GM12878 (cell line): Measurements from ENCODE around the gene KRI1. TPM values are rescaled to one million over a fixed set of nuclear protein-coding genes. Genes with fewer than 3 reads are reported as not detected.

Experiments
- ATAC-seq: fragments of 200-7000 bp; cut with Tn5 transposase; 3 replicates; pipeline ENCODE4 v1.9.1; 2020; ENCODE audit warnings: mild to moderate bottlenecking, moderate library complexity
- BruUV-seq: library from RNA; stranded (reverse); fragments of 400-500 nt; replicated peaks from 2 replicates; lab custom pipeline; 2021; lab: Mats Ljungman, UMichigan
- CTCF ChIA-PET: fragments of 300-600 bp; sonication (Branson Sonifier 250); formaldehyde crosslinking; extraction: SDS; loops from one replicate; lab custom pipeline; 2021; ENCODE audit warnings: inconsistent platforms; lab: Yijun Ruan, JAX
- POLR2A ChIA-PET: fragments of 350-600 bp; formaldehyde crosslinking; extraction: SDS; loops from one replicate; lab custom pipeline; 2021; ENCODE audit warnings: inconsistent platforms; lab: Charles Lee
- RAD21 ChIA-PET: fragments of 300-600 bp; sonication (Branson Sonifier 250); formaldehyde crosslinking; loops from one replicate; lab custom pipeline; 2023; ENCODE audit warnings: antibody characterized with exemption; ENCODE audit not compliant: unreplicated experiment; lab: Charles Lee
- SMC1A ChIA-PET: fragments of 300-600 bp; sonication (Branson Sonifier 250); formaldehyde crosslinking; loops from one replicate; lab custom pipeline; 2023; ENCODE audit not compliant: unreplicated experiment, uncharacterized antibody; lab: Charles Lee
- DNase-seq: peaks from one replicate; pipeline ENCODE4 v3.0.0-alpha.2; 2011; ENCODE audit warnings: low read depth, low spot score
- FAIRE-seq: peaks from 3 replicates; lab custom pipeline; 2011; peaks lifted over from hg19 to GRCh38; lab: Jason Lieb, UNC
- H2AFZ ChIP-seq: 2 replicates; pipeline ENCODE4 v1.6.0; 2011; ENCODE audit warnings: low read depth, low read length, control low read depth; ENCODE audit not compliant: control insufficient read depth
- H3K27ac ChIP-seq: 2 replicates; pipeline ENCODE4 v1.5.1; 2011; ENCODE audit warnings: control low read depth; ENCODE audit not compliant: control insufficient read depth, insufficient read depth
- H3K27me3 ChIP-seq, 2 experiments: replicated peaks in 1 of 2; 2 replicates each; pipeline versions ENCODE4 v1.6.0 to v1.6.1; 2011; ENCODE audit warnings: low read length in 1 of 2; ENCODE audit not compliant: control insufficient read depth in 2 of 2, insufficient read depth in 2 of 2
- H3K36me3 ChIP-seq, 2 experiments: 2 replicates each; pipeline ENCODE4 v1.5.1; 2011; ENCODE audit warnings: low read length in 1 of 2; ENCODE audit not compliant: control insufficient read depth in 2 of 2, insufficient read depth in 2 of 2
- H3K4me1 ChIP-seq: 2 replicates; pipeline ENCODE4 v1.6.1; 2011; ENCODE audit warnings: mild to moderate bottlenecking, low read length, moderate library complexity, mixed read lengths; ENCODE audit not compliant: control insufficient read depth, insufficient read depth
- H3K4me2 ChIP-seq: 2 replicates; pipeline ENCODE4 v1.6.0; 2011; ENCODE audit warnings: control low read depth; ENCODE audit not compliant: control insufficient read depth, insufficient read depth
- H3K4me3 ChIP-seq: fragments of 200-600 bp; sonication (generic); 2 replicates; pipeline ENCODE4 v1.5.1; 2016
- H3K79me2 ChIP-seq: 2 replicates; pipeline ENCODE4 v1.6.0; 2011; ENCODE audit warnings: low read length; ENCODE audit not compliant: control insufficient read depth, insufficient read depth
- H3K9ac ChIP-seq: 2 replicates; pipeline ENCODE4 v1.8.0; 2011; ENCODE audit warnings: low read length, control low read depth, mixed read lengths; ENCODE audit not compliant: control insufficient read depth, insufficient read depth
- H3K9me3 ChIP-seq: replicated peaks from 3 replicates; pipeline ENCODE4 v1.5.1; 2011; ENCODE audit warnings: mild to moderate bottlenecking, low read length; ENCODE audit not compliant: control insufficient read depth, insufficient read depth
- H4K20me1 ChIP-seq: 2 replicates; pipeline ENCODE4 v1.6.0; 2011; ENCODE audit not compliant: control insufficient read depth, insufficient read depth
- CREM ChIP-seq: IDR thresholded peaks from 2 replicates; pipeline ENCODE4 v1.6.1; 2014; ENCODE audit warnings: antibody characterized with exemption, low read depth
- FOS ChIP-seq: IDR thresholded peaks from 3 replicates; pipeline ENCODE4 v1.6.1; 2011; ENCODE audit warnings: borderline replicate concordance; ENCODE audit not compliant: insufficient read length; ENCODE audit errors: extremely low read depth
- GABPA ChIP-seq: IDR thresholded peaks from 2 replicates; pipeline ENCODE4 v1.6.1; 2014; ENCODE audit warnings: antibody characterized with exemption, low read depth, mild to moderate bottlenecking, inconsistent platforms
- JUND ChIP-seq: IDR thresholded peaks from 2 replicates; pipeline ENCODE4 v1.6.1; 2012; ENCODE audit warnings: low read depth, mild to moderate bottlenecking, low read length, improper control_type of control experiment, moderate library complexity
- LARP7 ChIP-seq: fragments of 450-650 bp; IDR thresholded peaks from 2 replicates; pipeline ENCODE4 v1.6.1; 2017; ENCODE audit warnings: mild to moderate bottlenecking
- MTA3 ChIP-seq: IDR thresholded peaks from 2 replicates; pipeline ENCODE4 v1.6.1; 2012; ENCODE audit warnings: low read length, inconsistent platforms, borderline replicate concordance
- MYB ChIP-seq: fragments of 150-350 bp; IDR thresholded peaks from 2 replicates; pipeline ENCODE4 v1.6.1; 2014; ENCODE audit warnings: mild to moderate bottlenecking, low read depth, low read length, borderline replicate concordance
- NFYB ChIP-seq: IDR thresholded peaks from 2 replicates; pipeline ENCODE4 v1.6.1; 2011; ENCODE audit warnings: low read depth, mild to moderate bottlenecking, low read length, improper control_type of control experiment, moderate library complexity; ENCODE audit not compliant: insufficient read depth
- NRF1 ChIP-seq: conservative IDR thresholded peaks from 2 replicates; pipeline ENCODE4 v1.6.1; 2011; ENCODE audit warnings: mild to moderate bottlenecking, low read depth, low read length, improper control_type of control experiment
- PAX5 ChIP-seq: IDR thresholded peaks from 2 replicates; pipeline ENCODE4 v1.6.1; 2011; ENCODE audit warnings: low read depth, low read length, borderline replicate concordance
- RBBP5 ChIP-seq: fragments of 200-600 bp; sonication (generic); conservative IDR thresholded peaks from 2 replicates; pipeline ENCODE4 v1.6.1; 2016
- SMAD1 ChIP-seq: fragments of 450-650 bp; IDR thresholded peaks from 2 replicates; pipeline ENCODE4 v1.6.1; 2018; ENCODE audit warnings: mild to moderate bottlenecking, low read depth; ENCODE audit not compliant: partially characterized antibody
- SMARCA5 ChIP-seq: fragments of 450-650 bp; IDR thresholded peaks from 2 replicates; pipeline ENCODE4 v1.6.1; 2017; ENCODE audit warnings: mild to moderate bottlenecking
- SREBF1 ChIP-seq: IDR thresholded peaks from 2 replicates; pipeline ENCODE4 v1.6.1; 2012; ENCODE audit warnings: mild to moderate bottlenecking, low read length
- SUPT20H ChIP-seq: IDR thresholded peaks from 2 replicates; pipeline ENCODE4 v1.6.1; 2011; ENCODE audit warnings: low read depth, mild to moderate bottlenecking, low read length, moderate library complexity, borderline replicate concordance; ENCODE audit not compliant: control insufficient read depth
- WRNIP1 ChIP-seq: IDR thresholded peaks from 2 replicates; pipeline ENCODE4 v1.6.1; 2011; ENCODE audit warnings: low read depth, low read length, improper control_type of control experiment, borderline replicate concordance
- ZNF217 ChIP-seq: fragments of 450-650 bp; IDR thresholded peaks from 2 replicates; pipeline ENCODE4 v1.6.1; 2017; ENCODE audit warnings: antibody characterized with exemption, mild to moderate bottlenecking
- ZSCAN29 ChIP-seq: fragments of 450-650 bp; IDR thresholded peaks from 2 replicates; pipeline ENCODE4 v1.6.1; 2017; ENCODE audit warnings: mild to moderate bottlenecking, moderate library complexity
- WGBS: methylation state at CpG from one replicate; pipeline ENCODE4 v1.1.6; 2016; ENCODE audit warnings: low lambda C conversion rate; ENCODE audit not compliant: insufficient replicate concordance, insufficient coverage; ENCODE audit errors: missing lambda C conversion rate; 5-methylcytosine and 5-hydroxymethylcytosine counted together
- in situ Hi-C: fragments of 300-500 bp; cut with MboI; formaldehyde crosslinking; loops from 9 replicates; pipeline ENCODE4 v1.14.3; 2018; ENCODE audit warnings: mixed read lengths
- intact Hi-C: fragments of 100-400 bp; cut with micrococcal nuclease; formaldehyde crosslinking; loops from one replicate; pipeline ENCODE4 v1.14.2; 2022; ENCODE audit not compliant: unreplicated experiment
- polyA plus RNA-seq, 11 experiments: library from polyadenylated mRNA; depleted of rRNA in 4 of 11; unstranded in 6 of 11; stranded (reverse) in 5 of 11; fragments of >200 nt; fragmentation: Nextera tagmentation in 4 of 11; fragmentation: Illumina TruSeq in 1 of 11; extraction: Ambion mirVana in 4 of 11; extraction: Trizol in 1 of 11; gene quantifications; 1 replicate in 1 of 11; 2 replicates in 10 of 11; pipeline versions ENCODE4 v1.2.1 to v1.2.3, GENCODE V29; 2011 to 2016; ENCODE audit warnings: inconsistent platforms in 2 of 11, missing spikeins in 2 of 11, low read depth in 1 of 11
- total RNA-seq, 4 experiments: library from RNA; depleted of rRNA in 3 of 4; stranded (reverse); fragments of >200 nt in 3 of 4; fragmentation: Illumina TruSeq in 1 of 4; extraction: Trizol in 1 of 4; gene quantifications; 2 replicates each; pipeline versions ENCODE4 v1.2.1 to v1.2.3, GENCODE V29; 2013 to 2021
- TF ChIP-seq, protein P1 (sequence below): IDR thresholded peaks from 2 replicates; pipeline ENCODE4 v1.6.1; 2011; ENCODE audit warnings: borderline replicate concordance, low read depth, mild to moderate bottlenecking, moderate library complexity, mixed read lengths, low read length; ENCODE audit not compliant: insufficient read depth; ENCODE audit errors: extremely low read length
- TF ChIP-seq, protein P2 (sequence below): IDR thresholded peaks from 2 replicates; pipeline ENCODE4 v1.6.1; 2012; ENCODE audit warnings: low read length, inconsistent platforms

The KRI1 gene
- total and polyA plus RNA-seq, 10 of the 15 experiments (the other 5 are each of a cell fraction or from before 2014, with no cell fraction given), result 0.98 to 42.5 (median 24.7) TPM

GRCh38 chr19:10562609-10563008 is 3.2 kb downstream of the KRI1 start:
- H3K27ac ChIP-seq, result no peak overlapping the region
- TSS peak; percentile 59 for BruUV-seq
- H3K4me2 ChIP-seq, result no peak overlapping the region
- 86% methylated on average over 5 of the region's 5 CpGs for WGBS
- intact Hi-C loops (no loop called here), in situ Hi-C loops (no loop called here)
- ChIA-PET SMC1A (no interaction called here), RAD21 (no interaction called here), POLR2A (no interaction called here), CTCF (interaction anchor here (1.3 to 1.8 kb wide), 2 partner anchors 21 to 56 kb away, joined by 3 read pairs; no protein-coding TSS in a partner anchor)
- peaks cover 13% of the 10 kb centered on the region for H3K79me2 ChIP-seq
- H4K20me1 ChIP-seq, result no peaks in the 10 kb centered on the region
- no peak for TF ChIP-seq GABPA
- TF ChIP-seq NFYB, result no peak
- TF ChIP-seq ZSCAN29, result no peak
- no peak for TF ChIP-seq SMAD1
- no peak for TF ChIP-seq NRF1
- TF ChIP-seq PAX5, result no peak
- no peak for TF ChIP-seq MTA3
- TF ChIP-seq ZNF217, result no peak
- TF ChIP-seq SREBF1, result no peak
- TF ChIP-seq RBBP5, result no peak
- no peak for TF ChIP-seq CREM
- TF ChIP-seq, protein P1, sequence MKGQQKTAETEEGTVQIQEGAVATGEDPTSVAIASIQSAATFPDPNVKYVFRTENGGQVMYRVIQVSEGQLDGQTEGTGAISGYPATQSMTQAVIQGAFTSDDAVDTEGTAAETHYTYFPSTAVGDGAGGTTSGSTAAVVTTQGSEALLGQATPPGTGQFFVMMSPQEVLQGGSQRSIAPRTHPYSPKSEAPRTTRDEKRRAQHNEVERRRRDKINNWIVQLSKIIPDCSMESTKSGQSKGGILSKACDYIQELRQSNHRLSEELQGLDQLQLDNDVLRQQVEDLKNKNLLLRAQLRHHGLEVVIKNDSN, result no peak
- TF ChIP-seq MYB, result no peak
- TF ChIP-seq, protein P2, sequence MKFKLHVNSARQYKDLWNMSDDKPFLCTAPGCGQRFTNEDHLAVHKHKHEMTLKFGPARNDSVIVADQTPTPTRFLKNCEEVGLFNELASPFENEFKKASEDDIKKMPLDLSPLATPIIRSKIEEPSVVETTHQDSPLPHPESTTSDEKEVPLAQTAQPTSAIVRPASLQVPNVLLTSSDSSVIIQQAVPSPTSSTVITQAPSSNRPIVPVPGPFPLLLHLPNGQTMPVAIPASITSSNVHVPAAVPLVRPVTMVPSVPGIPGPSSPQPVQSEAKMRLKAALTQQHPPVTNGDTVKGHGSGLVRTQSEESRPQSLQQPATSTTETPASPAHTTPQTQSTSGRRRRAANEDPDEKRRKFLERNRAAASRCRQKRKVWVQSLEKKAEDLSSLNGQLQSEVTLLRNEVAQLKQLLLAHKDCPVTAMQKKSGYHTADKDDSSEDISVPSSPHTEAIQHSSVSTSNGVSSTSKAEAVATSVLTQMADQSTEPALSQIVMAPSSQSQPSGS, result no peak
- no peak for TF ChIP-seq JUND
- TF ChIP-seq SUPT20H, result no peak
- no peak for TF ChIP-seq SMARCA5
- no peak for TF ChIP-seq WRNIP1
- TF ChIP-seq FOS, result no peak
- TF ChIP-seq LARP7, result no peak
- no peaks in the 10 kb centered on the region for H3K9me3 ChIP-seq
- no peaks in the 10 kb centered on the region for H3K27me3 ChIP-seq
- ATAC-seq, result no peak
- no peak for DNase-seq
- H3K4me3 ChIP-seq, result no peak overlapping the region
- H2AFZ ChIP-seq, result no peak overlapping the region
- H3K9ac ChIP-seq, result no peak overlapping the region
- no peak for FAIRE-seq
- H3K4me1 ChIP-seq, result peaks cover 18% of the 10 kb centered on the region
- peaks cover 8 to 9% of the 10 kb centered on the region in 2 experiments for H3K36me3 ChIP-seq
